ENCODE measurements around the gene FAM193A.
"Not testable (repeated sequence)": the region's sequence is repeated elsewhere in the genome, so short reads cannot be mapped to it uniquely, and the experiment has no call there.

The FAM193A gene

DNA sequence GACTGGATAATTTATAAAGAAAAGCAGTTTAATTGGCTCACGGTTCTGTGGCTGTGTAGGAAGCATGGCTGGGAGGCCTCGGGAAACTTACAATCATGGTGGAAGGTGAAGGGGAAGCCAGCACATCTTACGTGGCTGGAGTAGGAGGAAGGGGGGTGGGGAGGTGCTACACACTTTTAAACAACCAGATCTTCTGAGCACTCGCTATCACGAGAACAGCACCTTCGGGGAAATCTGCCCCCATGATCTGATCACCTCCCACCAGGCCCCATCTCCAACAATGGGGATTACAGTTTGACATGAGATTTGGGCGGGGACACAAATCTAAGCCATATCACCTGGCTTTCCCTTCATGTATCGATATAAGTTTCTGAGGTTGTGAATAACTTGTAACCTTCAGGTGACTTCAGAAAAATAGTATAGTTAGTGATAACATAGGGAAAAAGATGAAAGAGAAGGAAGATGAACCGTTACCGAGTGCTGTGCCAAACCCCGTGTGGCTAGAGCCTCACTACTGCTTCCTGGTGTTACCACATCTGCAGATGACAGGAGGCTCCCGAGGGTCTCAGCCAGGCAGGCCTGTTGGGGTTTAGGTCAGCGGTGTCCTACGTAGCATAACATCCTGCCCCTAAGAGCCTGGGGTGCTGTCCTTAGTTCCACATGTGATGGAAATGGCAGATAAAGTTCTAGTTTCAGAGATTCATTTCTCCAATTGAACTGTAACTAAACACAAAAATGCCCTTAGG lies 116.1 kb downstream of the FAM193A start:
- DNase-seq = no peak

DNA sequence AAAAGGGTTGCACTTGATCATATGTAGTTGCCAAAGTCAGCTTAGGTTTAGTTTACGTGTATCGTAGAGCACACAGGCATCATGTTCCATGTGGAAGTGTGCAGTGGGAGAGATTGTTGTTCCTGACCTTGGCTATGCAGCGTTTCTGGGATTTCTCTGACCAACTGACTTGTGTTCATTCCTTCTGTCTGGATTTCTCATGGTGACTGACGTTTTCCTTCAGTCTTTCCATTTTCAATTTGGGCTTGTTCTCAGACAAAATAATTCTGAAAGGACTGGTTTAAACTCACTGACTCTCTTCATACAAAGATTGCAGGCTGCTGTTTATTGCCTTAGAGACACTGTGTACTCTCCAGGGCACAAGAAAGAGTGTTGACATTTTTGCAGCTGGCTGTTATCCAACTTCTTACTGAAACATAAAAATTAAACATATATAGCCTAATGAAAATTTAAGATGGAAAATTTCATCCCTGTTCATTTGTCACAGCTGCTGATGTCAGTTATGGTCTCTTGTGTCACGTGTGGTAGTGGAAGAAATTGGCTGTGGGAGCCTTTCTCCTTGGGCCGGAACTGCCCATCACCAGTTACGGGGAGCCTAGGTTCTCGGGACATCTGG lies 124.3 kb downstream of the FAM193A start:
- DNase-seq = no peak

DNA sequence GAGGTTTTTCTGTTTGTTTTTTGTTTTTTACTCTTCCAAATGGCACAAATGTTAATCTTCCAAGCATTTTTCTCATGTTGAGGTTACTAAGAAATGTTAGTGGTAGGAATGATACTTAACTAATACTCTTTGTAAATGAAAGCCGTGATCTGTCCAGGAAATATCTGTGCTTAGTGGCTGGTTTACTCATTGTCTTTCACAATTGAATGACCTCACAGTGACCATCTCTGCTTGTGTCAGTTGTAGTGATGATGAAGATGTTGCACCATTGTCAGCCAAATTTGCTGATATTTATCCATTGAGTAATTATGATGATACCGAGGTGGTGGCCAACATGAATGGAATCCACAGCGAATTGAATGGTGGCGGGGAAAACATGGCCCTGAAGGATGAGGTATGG lies 126.2 kb downstream of the FAM193A start:
- no peak for DNase-seq

DNA sequence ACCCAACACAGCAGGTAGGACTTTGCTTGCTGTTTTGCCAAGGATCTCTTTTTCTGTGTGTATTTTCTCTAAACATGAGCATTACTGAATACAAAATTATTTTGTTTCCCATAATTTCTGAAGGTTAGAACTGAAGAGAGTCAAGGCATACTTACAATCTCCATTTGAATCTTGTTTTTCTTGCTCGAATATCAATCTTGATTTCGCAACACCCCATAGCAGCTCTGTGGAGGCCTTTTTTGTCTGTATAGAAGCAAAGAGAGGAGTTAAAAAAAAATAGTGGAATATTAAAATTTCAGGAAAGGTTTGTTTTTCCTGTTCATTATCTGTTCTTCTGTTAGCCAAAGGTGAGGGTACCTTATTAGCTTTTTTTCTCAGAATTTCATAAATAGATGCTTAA lies 126.8 kb downstream of the FAM193A start:
- DNase-seq = no peak

DNA sequence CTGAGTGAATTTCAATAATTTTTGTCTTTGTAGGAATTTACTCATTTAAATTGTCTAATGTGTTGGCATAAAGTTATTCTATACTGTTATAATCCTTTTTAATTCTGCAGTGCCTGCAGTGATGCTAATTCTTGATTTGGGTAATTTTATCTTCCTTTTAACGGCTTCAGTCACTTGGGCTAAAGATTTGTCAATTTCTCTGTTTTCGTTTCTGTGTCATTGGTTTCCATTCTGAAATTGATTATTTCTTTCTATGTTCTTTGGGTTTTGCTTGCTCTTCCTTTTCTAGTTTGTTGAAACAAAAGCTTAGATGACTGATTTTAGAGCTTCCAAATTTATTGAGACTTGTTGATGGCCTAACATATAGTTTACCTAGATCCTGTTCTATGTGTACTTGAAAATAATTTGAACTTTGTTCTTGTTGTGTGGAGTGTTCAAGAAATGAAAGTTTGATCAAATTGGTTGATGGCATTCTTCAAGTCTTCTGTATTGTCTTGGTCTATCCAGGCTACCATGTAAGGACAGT lies 130.3 kb downstream of the FAM193A start:
- DNase-seq = no peak

DNA sequence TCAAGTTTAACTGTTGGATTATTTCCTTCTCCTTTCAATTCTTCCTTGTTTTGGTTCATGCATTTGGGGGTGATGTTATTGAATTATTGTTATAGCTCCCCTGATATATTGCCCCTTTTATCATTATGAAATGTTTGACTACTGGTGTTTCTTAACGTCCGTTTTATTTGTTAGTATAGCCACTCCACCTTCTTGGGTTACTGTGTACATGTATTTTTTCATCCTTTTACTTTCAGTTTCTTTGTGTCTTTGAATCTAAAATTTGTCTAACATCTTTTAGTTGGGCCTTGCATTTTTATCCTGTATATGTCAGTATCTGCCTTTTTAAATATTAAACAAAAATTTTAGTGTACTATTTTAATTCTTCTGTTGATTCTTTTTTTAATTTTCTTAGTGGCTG lies 131.0 kb downstream of the FAM193A start:
- DNase-seq = no peak

DNA sequence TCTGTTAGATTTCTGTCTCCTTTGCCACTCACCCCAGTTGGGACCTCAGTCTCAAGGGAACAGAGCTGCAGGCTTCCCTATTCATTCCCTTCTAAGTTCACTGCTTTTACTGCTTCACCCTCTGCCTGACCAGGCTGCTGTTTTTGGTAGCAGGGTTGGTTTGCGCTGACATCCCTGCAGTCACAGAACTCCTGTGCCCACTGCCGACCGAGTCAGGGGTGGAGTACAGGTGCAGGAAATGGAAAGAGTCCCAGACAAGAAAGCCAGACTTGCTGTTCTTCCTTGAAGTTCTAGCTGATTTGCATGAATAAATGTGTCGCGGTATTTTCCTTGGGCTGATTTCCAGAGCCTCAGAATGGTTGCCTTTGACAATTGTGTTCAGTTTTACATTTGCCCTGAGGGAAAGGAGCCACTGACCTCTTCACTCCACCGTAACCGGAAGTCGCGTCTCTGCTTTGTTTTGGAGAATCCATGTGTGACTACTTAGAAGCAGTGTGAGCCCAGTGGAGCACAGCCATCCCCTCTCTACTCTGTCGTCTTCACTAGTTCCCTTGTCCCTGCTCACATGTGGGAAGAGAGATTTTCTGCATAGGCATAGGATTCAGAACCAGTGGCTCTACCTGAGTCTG lies 134.9 kb downstream of the FAM193A start:
- DNase-seq = no peak

DNA sequence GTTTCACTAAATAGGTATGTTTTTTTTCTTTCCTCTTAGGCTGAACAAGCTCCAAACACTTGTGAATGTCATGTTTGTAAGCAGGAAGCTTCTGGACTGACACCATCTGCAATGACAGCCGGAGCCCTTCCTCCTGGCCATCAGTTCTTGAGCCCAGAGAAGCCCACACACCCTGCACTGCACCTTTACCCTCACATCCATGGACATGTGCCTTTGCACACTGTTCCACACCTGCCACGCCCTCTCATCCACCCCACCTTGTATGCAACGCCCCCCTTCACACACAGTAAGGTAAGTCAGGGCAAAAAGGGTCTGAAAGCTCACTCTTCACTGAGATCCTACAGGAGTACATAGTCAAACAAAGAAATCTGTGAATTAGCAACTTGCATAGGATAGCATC lies 135.6 kb downstream of the FAM193A start:
- DNase-seq = no peak

DNA sequence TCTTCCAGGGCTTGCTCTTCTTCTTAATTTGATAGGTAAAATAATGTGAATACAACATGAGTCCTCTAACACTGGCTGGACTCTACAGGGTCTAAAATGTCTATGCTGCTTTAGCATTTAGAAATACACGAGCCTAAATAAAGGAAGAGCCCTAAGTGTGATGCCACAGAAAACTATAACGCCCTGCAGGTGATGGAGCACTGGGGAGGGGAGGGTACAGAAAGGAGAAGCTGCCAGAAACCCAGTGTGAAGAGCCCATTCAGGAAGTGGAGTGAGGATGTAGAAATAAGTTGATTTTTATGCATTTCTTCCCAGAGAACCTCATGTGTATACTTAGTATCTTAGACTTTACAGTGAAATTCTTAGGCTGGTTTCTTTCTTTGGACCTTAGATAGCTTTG lies 136.3 kb downstream of the FAM193A start:
- peak; percentile 1 for DNase-seq

DNA sequence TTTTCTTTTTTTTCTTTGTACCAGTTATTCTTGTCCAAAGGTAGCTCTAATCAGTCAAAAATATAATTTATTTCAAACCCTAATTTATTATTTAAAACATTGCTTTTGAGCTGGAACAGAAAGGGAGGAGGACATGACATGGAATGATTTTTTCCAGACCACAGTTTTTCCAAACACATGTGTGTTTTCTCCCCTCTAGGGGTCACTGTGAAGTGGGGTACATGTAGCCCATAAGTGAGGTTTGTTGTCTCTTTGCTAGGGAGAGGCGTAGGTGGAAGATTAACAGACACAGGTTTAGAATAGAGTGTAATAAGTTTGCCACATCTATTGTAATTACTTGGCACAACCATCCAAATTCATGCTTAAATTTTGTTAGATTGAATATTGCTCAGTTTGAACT lies 136.7 kb downstream of the FAM193A start:
- DNase-seq = no peak

DNA sequence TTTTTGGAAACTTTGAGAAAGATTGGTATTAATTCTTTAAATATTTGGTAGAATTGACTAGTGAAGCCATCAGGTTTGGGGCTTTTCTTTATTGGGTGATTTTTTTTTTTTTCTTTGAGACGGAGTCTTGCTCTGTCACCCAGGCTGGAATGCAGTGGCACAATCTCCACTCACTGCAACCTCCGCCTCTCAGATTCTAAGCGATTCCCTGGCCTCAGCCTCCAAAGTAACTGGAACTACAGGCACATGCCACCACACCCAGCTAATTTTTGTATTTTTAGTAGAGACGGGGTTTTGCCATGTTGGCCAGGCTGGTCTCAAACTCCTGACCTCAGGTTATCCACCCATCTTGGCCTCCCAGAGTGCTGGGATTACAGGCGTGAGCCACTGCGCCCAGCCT lies 143.3 kb downstream of the FAM193A start:
- not testable (repeated sequence) for DNase-seq

DNA sequence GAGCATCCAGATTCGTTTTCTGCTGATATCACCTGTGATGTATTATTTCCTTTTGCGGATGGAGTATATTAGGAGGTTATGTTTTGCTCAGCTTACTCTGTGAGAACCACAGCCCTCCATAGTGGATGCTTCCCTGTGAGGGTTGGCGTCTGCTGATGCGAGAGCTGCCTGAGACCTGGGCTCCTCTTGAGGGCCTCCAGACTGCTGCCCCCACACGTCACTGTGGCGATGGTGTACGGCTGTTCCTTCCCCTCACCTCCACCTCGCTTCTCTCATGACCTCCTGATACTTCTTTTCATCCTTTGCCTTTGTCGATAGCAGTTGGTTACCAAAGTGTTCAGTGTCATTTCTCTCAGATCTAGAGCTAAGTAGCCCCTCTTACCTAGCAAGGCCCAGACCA lies 148.0 kb downstream of the FAM193A start:
- no peak for DNase-seq

DNA sequence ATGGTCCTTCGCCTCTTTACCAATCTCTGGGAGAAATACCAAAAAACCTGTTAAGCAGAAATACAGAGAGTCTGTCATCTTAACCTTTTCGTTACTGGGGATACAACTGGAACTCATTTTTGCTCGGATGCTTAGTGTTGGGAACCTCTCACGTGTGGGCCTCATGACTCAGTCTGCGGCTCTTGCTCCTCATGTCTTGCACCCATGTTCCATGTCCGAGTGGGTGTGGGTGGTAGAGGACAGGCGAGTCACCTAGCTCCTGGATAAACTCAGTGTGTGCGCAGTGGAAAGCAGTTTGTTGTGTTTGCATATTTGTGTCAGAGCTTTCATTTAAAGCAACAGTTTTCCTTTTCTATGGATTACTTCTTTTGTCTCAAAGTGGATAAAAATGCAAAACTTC lies 149.1 kb downstream of the FAM193A start:
- DNase-seq = no peak

DNA sequence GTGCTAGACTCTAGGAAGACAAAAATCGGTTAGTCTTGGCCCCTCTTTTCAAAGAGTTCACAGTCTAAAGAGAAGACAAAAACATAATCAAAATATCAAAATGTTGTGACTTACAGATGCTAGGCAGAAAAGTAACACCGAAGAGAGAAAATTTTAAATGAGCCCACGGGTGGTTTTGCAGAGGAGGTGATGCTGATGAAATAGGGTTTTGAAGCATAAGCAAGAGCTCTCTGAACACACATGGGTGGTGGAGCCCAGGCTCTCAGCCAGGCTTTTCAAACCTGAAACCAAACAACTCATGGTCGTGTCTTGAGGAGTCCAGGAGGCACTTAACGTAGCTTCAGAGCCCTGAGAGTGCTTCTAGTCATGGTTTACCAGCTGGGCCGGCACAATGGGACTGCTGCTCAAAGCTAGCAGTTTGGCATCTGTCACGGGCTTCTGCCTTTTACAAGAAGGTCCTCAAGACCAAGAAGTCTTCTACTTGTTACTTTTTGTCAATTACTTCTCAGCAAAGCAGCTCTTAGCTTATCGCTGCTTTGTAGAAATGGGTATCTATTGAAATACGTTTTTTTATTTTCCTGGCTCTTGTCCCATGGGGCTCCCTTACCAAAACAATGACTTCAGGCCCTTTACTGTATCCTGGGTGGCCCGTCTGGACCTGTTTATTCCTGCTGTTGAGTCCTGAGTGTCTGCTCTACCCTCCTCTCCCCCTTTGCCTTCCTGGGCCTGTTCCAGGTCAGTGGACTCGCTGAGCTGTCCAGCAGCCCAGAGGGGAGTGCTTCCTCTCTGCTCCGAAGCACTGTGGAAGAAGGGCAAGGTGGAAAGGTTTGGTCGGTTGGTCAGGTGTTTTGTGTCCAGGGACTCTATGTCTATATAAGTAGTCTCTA lies 150.2 kb downstream of the FAM193A start:
- DNase-seq = no peak

DNA sequence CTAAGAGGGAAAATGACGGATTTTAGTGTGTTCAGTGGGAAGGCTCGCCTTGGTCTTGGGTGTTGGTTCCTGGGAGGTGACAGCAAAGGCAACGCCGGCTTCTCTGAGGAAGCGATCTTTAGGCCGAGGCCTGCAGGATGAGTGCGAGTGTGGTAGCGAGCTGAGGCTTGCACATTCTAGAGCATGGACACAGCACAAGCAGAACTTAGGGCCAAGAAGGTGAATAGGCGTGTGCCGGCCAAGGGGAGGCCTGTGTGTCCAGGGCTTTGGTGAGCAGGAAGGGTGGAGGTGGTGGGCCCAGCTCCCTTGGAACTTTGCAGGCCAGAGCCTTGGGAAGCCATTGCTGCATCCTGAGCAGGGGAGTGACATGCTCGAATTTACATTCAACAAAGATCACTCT lies 151.8 kb downstream of the FAM193A start:
- no peak for DNase-seq

DNA sequence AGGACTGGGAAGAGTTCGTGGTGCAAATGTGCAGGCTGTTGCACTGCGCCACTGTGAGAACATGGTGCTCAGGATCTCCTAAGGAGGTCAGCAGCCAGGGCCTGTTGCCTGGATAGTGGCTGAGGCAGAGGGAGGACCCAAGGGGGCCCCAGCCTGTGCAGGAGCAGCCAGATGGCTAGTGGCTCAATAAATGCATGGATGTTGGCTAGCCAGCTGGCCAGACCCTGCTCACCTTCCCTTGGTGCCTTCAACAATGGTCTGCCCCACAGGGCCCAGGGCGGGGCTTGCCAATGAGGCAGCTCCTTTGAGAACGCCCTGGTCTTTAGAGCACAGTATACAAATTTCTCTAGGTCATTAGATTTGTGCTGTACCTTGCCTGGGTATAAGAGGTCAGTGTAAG lies 152.2 kb downstream of the FAM193A start:
- DNase-seq = no peak

DNA sequence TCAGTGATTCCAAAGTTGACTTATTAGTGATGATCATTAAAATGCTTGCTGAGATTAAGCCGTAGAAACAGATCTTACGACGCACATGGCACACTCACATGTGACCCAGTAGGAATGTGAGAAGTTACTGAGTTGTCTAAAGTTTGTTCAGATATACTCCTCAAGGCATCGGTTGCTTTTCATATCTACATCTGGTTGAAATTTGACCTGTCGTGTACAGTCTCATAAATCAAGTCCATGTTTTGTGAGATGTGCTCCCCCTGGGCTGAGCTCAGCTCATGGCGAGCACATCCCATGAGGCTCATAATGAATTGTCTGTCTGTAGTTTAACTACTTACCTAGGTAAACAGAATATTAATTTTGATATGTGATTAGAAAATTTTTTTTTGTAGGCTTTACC lies 152.7 kb downstream of the FAM193A start:
- no peak for DNase-seq

DNA sequence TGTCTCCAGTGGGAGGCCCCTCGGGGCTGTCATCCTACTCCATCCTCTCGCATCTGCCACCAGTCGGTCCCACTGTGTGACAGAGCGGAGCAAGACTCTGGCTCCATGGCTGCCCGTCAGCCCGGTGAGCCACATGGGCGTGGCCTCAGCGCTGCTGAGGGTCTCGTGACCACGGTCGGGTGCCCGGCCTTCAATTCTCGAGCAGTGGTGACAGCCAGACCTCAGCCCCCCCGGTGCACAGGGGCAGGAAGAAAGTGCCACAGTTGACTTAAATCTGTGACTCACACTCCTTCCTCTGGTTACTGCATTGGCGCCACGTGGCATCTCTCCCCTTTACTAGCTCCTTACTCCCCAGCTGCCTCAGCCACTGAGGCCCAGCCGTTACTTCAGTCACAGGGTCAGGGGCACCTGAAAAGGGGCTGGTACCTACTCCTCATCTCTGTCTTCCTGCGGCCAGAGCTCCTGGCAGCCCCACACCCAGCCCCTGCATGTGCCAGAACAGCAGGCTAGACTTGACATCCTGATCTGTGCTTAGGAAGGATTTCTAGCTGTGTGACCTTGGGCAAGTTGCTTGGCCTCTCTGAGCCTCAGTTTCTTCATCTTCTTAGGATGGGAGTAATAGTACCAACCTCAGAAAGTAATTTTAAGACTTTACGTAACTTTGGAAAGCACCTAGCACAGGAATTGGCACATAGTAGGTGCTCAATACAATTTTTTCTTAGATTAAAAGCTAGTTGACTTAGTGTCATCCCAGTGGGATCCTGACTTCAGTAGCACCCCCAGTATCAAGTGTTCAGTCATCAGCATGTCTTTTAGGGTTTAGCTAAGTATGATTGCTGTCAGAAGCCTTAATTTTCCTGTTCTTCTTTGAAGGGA lies 153.6 kb downstream of the FAM193A start:
- no peak for DNase-seq

DNA sequence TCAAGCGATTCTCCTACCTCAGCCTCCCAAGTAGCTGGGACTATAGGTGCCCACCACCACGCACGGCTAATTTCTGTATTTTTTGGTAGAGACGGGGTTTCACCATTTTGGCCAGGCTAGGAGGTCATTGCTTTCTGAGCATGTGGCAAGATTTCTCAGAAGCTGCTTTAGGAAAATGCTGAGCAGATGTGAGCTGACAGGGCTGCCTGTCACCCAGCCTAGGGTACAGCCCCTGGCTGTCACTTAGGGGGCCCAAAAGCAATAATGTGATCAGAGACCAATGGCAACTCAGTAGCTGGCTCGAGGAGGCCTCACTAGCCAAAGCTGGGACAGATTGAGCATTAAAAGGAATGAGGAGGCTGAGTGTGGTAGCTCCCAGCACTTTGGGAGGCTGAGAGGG lies 154.9 kb downstream of the FAM193A start:
- no peak for DNase-seq

DNA sequence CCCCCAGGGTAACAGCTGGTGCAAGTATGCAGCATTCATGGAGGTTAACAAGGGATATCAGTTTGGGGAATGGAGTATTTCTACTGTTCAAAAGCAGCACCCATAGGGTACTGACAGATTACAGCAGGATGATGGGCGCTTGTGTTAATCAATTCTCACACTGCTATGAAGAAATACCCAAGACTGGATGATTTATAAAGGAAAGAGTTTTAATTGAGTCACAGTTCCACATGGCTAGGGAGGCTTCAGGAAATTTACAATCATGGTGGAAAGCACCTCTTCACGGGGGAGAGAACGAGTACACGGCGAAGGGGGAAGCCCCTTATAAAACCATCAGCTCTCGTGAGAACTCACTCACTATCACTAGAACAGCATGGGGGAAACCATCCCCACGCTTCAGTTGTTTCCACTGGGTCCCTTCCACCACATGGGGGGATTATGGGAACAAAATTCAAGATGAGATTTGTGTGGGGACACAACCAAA lies 155.5 kb downstream of the FAM193A start:
- DNase-seq = no peak

DNA sequence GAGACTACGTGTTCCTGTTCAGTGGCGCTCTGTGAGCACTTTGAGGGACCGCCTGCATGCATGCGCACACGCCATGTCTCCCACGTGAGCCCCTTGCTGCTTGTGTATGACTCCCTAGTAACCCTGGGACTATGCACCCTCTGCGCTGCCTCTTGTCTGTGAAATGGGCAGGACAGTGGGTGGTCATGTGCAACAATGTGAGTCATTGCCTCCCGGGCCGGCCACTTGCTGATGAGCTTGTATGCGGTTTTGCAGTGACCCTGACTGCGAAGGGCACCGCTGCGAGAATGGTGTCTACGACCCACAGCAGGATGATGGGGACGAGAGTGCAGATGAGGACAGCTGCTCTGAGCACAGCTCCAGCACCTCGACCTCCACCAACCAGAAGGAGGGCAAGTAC lies 158.2 kb downstream of the FAM193A start:
- DNase-seq = no peak

All from SIG-M5 (cell line).